ENCODE measurements around the gene DGUOK.

DGUOK gene

DNA sequence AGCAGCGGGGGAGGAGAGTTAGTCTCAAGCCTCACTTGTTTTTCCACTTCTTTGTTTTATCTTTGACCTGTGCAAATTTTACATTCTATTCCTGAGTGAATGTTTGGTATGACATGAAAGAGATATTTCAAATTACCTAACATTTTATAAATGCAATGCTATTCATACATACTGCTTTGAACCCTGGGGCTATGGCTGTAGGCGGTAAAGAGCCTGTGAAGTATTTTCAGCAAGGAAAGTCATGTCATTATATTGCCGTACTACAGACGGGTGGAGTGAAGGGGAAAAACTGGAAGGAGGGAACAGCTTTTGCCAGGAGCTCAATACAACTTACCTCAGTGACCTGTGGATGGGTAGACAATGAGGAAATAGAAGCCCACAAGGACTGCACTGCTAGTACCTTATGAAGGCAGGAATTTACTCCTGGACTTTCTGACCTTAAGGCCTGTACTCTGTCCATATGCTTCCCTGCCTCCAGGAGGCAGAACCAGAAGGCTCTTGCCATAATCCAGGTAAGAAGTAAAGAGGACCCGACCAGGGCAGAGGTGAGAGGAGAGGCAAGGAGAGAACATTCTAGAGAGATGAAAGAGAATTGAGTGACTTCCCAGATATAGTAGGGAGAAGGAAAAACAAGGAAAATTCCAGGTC, 29.7 kb downstream of the DGUOK start:
- no peak for ATAC-seq (replicated peaks)
- H3K4me1 Mint-ChIP-seq (ENCODE audit: low read depth in 2 of 2): peaks cover 3 to 12% of the 10 kb centered on the region in 2 donors
- no peak overlapping the region for H3K4me3 Mint-ChIP-seq
- no peak overlapping the region for H3K27ac Mint-ChIP-seq
- H3K9me3 Mint-ChIP-seq: no peaks in the 10 kb centered on the region
- DNase-seq: no peak
- H3K36me3 Mint-ChIP-seq (ENCODE audit: insufficient read depth): peaks cover 63% of the 10 kb centered on the region
- no peaks in the 10 kb centered on the region for H3K27me3 Mint-ChIP-seq

DNA sequence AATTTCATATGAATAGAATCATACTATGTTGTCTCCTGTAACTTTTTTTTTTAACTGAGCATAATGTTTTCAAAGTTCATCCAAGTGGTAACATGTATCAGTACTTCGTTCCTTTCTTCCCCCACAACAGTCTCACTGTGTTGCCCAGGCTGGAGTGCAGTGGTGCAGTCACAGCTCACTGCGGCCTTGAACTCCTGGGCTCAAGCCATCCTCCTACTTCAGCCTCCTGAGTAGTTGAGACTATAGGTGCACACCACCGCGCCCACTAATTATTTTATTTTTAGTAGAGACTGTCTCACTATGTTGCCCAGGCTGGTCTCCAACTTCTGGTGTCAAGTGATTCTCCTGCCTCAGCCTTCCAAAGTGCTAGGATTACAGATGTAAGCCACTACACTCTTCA, 34.6 kb downstream of the DGUOK start:
- H3K27me3 Mint-ChIP-seq: no peaks in the 10 kb centered on the region
- DNase-seq (no peak), ATAC-seq (replicated peaks) (no peak)
- no peak overlapping the region for H3K4me3 Mint-ChIP-seq
- peaks cover 0 to 5% of the 10 kb centered on the region in 2 donors for H3K9me3 Mint-ChIP-seq
- peaks cover 6 to 14% of the 10 kb centered on the region in 2 donors for H3K4me1 Mint-ChIP-seq (ENCODE audit: low read depth in 2 of 2)
- H3K36me3 Mint-ChIP-seq (ENCODE audit: insufficient read depth): peaks cover 27% of the 10 kb centered on the region
- H3K27ac Mint-ChIP-seq: no peak overlapping the region

DNA sequence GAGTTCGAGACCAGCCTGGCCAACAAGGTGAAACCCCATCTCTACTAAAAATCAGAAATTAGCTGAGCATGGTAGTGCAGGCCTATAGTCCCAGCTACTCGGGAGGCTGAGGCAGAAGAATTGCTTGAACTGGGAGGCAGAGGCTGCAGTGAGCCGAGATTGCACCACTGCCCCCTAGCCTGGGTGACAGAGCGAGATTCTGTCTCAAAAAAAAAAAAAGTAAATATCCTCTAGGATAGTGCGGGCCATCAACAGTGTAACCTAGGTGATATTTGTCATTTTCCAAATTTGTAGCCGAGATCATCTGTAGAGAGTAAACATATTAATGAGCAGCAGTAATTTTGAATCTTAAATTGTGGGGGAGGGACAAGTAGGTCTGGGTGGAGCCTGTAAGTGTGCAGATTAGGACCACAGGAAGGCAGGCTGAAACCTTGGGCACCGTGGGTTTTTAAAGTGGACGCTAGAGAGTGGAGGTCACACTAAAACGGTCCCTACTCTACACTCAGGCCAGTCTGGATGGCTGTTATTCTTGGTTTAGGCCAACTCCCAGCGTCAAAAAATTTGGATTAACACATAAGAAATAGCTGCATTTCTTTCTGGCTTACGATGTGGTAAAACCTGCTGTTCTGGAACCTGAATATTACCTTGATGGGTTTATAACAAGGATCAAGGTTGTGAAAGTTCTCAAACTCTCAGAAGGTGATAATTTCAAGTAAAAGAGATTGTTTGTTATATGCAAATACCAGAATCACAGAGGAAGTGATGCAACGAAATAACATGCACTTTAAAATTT, 35.3 kb downstream of the DGUOK start:
- DNase-seq: no peak
- H3K9me3 Mint-ChIP-seq: peaks cover 0 to 5% of the 10 kb centered on the region in 2 donors

DNA sequence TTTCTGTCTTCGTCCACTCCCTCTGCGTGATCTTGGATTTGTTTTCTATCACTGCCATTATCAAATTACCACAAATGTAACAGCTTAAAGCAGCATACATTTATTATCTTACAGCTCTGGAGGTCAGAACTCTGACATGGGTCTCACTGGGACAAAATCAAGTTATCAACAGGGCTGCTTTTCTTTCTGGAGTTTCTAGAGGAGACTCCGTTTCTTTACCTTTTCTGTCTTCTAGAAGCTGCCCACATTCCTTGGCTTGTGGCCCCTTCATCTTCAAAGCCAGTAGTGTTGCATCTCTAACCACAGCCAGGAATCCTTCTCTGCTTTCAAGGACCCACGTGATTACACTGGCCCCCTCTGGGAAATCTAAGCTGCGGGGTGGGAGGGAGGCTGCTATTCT, 36.1 kb downstream of the DGUOK start:
- DNase-seq: no peak
- H3K27ac Mint-ChIP-seq: no peak overlapping the region
- H3K36me3 Mint-ChIP-seq (ENCODE audit: insufficient read depth): peaks cover 18% of the 10 kb centered on the region
- no peak overlapping the region for H3K4me3 Mint-ChIP-seq
- H3K27me3 Mint-ChIP-seq: no peaks in the 10 kb centered on the region
- H3K4me1 Mint-ChIP-seq (ENCODE audit: low read depth in 2 of 2): peaks cover 6 to 13% of the 10 kb centered on the region in 2 donors
- peaks cover 0 to 5% of the 10 kb centered on the region in 2 donors for H3K9me3 Mint-ChIP-seq
- no peak for ATAC-seq (replicated peaks)

More for the DNA sequence above, 35.3 kb downstream of the DGUOK start:
- Mint-ChIP-seq H3K4me3 (no peak overlapping the region), H3K27ac (no peak overlapping the region), H3K27me3 (no peaks in the 10 kb centered on the region), H3K4me1 (ENCODE audit: low read depth in 2 of 2) (peaks cover 6 to 14% of the 10 kb centered on the region in 2 donors), H3K36me3 (ENCODE audit: insufficient read depth) (peaks cover 20% of the 10 kb centered on the region)
- no peak for ATAC-seq (replicated peaks)

DNA sequence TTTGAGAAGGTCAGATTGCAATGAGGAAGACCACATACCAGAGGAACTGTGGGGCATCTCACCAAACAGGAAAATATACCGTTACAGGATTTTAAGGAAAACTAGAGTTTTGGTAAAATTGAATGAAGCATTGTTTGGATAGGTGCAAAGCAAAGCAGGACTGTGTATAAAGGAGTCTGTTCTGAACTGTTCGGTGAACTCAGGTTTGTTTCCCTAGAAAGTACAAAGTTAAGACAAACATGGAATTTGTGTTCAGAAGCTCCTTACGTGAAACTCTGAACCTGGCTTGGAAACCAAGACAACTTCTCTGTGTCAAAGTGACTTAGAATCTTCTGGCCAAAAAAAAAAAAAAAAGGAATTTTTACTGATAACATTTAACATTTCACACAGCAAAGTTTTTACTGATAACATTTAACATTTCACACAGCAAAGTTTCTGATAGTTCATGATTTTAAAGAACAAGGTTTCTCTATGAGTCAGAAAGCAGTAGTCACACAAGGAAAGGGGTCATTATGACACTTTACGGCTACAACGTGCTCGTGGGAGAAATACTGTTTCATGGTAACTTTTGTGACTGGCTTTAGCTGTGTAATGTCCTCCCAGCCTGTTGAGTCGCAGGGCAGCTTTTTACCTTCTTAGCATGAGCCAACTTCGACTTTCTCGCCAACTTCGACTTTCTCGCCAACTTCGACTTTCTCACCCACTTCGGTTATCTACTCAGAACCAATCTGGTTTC, 36.9 kb downstream of the DGUOK start:
- H3K27me3 Mint-ChIP-seq: no peaks in the 10 kb centered on the region
- DNase-seq (no peak), ATAC-seq (replicated peaks) (peak; percentile 50)
- H3K27ac Mint-ChIP-seq: peak overlapping the region in 1 of 2 donors; percentile 45
- H3K36me3 Mint-ChIP-seq (ENCODE audit: insufficient read depth): peaks cover 11% of the 10 kb centered on the region
- H3K4me1 Mint-ChIP-seq (ENCODE audit: low read depth in 2 of 2): peaks cover 6 to 9% of the 10 kb centered on the region in 2 donors
- peak overlapping the region in 1 of 2 donors; percentile 0 for H3K4me3 Mint-ChIP-seq
- peaks cover 0 to 5% of the 10 kb centered on the region in 2 donors for H3K9me3 Mint-ChIP-seq

DNA sequence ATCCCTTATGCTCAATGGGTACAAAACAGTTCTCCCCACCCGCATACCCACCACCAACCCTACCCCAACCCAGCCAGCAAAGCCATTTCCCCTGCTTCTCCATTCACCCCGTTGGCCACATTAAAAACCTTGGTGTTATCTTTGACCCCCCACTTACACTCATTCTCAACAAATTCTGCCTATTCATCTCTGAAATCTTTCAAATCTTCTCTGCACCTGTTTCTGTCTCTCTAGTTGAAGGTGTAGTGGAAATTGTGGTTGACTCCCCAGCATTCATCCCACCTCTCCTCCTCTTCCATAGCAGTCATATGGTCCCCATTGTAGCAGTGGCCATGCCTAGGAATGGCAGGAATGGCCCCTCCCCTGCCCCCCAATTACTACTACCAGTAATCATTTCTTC, 37.5 kb downstream of the DGUOK start:
- H3K4me1 Mint-ChIP-seq (ENCODE audit: low read depth in 2 of 2): peaks cover 6 to 12% of the 10 kb centered on the region in 2 donors
- peaks cover 0 to 5% of the 10 kb centered on the region in 2 donors for H3K9me3 Mint-ChIP-seq
- H3K27me3 Mint-ChIP-seq: no peaks in the 10 kb centered on the region
- peak overlapping the region in 1 of 2 donors; percentile 45 for H3K27ac Mint-ChIP-seq
- ATAC-seq (replicated peaks) (no peak), DNase-seq (no peak)
- peaks cover 6% of the 10 kb centered on the region for H3K36me3 Mint-ChIP-seq (ENCODE audit: insufficient read depth)
- peak overlapping the region in 1 of 2 donors; percentile 0 for H3K4me3 Mint-ChIP-seq

DNA sequence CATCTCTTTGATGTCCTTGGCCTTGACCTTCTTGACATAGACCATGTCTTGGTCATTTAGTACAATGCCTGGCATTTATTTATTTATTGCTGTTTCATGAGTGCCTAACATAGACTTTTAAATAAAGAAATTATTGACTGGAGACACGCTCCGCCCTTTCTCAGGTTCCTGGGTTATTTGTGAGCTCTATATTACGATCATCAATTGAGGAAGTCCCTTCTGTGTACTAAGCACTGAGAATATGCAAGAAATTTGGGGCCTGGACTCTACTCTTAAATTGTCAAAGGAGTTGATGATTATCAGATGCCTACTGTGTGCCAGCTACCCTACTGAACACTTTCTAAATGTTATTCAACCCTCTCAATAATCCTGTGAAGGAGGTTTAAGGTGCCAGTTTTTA, 38.4 kb downstream of the DGUOK start:
- Mint-ChIP-seq H3K4me1 (ENCODE audit: low read depth in 2 of 2) (peaks cover 10 to 20% of the 10 kb centered on the region in 2 donors), H3K4me3 (no peak overlapping the region), H3K9me3 (peaks cover 0 to 5% of the 10 kb centered on the region in 2 donors), H3K27me3 (no peaks in the 10 kb centered on the region), H3K36me3 (ENCODE audit: insufficient read depth) (no peaks in the 10 kb centered on the region), H3K27ac (no peak overlapping the region)
- ATAC-seq (replicated peaks) (no peak), DNase-seq (no peak)

DNA sequence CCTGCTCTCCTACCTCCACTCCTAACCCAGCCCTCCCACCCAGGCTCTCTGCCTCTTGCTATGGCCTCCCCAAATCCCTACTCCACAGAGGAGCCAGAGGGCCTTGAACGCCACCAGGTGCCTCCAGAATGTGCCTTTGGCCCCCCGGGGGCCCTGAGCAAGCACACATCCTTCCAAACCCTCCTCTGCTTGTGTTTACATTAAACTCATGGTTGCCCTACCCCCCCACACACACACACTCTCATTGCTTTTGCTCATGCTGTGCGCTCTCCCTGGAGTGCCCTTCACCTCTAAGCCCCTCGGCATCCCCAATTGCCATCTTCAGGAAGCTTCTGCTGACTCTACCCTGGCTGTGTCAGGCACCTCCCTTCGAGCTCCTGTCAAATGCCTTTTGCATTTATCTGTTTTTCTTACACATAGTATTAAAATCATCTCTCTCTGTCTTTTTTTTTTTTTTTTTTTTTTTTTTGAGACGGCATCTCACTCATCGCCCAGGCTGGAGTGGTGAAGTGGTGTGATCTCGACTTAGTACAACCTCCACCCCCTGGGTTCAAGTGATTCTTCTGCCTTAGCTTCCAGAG, 41.8 kb downstream of the DGUOK start:
- Mint-ChIP-seq H3K27ac (no peak overlapping the region), H3K4me1 (ENCODE audit: low read depth in 2 of 2) (peaks cover 29 to 38% of the 10 kb centered on the region in 2 donors), H3K9me3 (no peaks in the 10 kb centered on the region), H3K4me3 (no peak overlapping the region), H3K36me3 (ENCODE audit: insufficient read depth) (peaks cover 9% of the 10 kb centered on the region), H3K27me3 (no peaks in the 10 kb centered on the region)
- no peak for DNase-seq
- no peak for ATAC-seq (replicated peaks)

DNA sequence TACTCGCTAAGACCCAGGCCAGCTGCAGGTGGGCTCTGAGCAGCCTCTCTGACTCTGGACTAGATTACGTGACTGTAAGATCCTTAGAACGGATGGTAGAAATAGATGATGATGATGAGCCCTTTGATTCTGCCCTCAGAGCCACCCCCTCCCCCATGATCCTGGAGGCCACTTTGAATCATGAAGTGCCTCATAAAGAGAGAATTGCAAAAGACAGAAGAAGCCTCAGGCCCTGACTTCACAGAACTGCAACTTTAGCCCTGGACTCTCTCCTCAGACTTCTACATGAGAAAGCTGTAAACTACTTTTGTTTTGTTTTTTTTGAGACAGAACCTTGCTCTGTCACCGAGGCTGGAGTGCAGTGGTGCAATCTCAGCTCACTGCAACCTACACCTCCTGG, 42.7 kb downstream of the DGUOK start:
- Mint-ChIP-seq H3K4me3 (peak overlapping the region in 1 of 2 donors; percentile 79), H3K4me1 (ENCODE audit: low read depth in 2 of 2) (peaks cover 25 to 32% of the 10 kb centered on the region in 2 donors), H3K27me3 (no peaks in the 10 kb centered on the region), H3K27ac (peak overlapping the region; percentile 89 to 96), H3K9me3 (no peaks in the 10 kb centered on the region), H3K36me3 (ENCODE audit: insufficient read depth) (peaks cover 9% of the 10 kb centered on the region)
- DNase-seq (no peak), ATAC-seq (replicated peaks) (no peak)

DNA sequence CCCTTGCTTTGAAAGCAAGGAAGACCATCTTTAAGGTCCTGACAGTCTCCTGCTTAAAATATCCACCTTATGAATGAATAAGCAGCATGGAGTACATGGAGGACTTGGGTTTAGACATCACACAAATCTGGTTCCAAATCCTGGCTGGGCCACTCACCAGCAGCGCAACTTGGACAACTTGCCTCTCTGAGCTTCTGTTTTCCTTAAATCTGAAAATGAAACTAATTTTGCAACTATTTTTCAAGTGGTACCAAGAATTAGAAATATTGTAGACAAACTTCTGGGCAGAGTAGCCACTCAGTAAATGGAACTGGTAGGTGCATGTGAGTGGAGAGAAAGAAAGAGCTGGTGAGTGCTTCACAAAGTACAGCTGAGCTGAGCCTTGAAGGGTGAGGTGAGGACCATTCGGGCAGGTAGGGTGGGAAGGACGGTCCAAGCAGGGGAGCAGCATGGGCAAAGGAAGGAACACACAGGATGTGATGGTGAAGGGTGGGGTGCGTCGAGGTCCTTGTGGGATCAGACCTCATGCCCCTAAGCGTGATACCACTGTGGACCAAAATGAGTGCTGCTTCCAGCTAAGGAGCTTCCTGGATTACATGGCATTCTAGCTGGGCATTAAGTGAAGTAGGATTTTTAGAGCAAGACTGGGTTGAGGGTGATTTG, 43.6 kb downstream of the DGUOK start:
- Mint-ChIP-seq H3K4me3 (peak overlapping the region; percentile 74 to 79), H3K4me1 (ENCODE audit: low read depth in 2 of 2) (peaks cover 23 to 29% of the 10 kb centered on the region in 2 donors), H3K9me3 (no peaks in the 10 kb centered on the region), H3K27me3 (no peaks in the 10 kb centered on the region), H3K36me3 (ENCODE audit: insufficient read depth) (peaks cover 9% of the 10 kb centered on the region), H3K27ac (peak overlapping the region; percentile 89 to 96)
- ATAC-seq (replicated peaks) (no peak), DNase-seq (no peak)

DNA sequence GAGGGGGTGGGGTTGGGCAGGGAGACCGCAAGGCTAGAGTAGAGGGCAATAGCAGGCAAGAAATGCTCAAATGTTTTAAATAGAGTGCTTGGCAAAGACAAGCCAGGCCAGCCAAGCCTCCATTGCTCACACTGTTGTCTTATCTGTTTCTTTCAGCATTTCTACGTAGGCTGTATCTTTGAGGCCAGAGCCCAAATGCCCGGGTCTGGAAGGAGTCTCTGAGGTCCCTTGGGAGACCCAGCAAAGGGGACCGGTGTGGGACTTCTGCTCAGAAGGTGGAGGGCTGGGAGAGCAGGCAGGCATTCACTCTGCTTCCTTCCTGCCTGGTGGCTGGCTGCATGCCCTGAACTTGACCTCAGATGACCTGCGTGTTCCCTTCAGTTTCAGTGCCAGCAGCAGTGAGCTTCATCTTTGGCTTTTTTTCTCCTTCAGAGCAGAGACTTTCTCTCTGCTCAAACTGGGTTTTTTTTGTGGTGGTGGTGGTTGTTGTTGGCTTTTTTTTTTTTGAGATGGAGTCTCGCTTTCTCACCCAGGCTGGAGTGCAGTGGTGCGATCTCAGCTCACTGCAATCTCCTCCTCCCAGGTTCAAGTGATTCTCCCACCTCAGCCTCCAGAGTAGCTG, 44.3 kb downstream of the DGUOK start:
- DNase-seq (peak; percentile 54 to 62 (median 55)), ATAC-seq (replicated peaks) (peak; percentile 93)
- H3K9me3 Mint-ChIP-seq: no peaks in the 10 kb centered on the region
- H3K36me3 Mint-ChIP-seq (ENCODE audit: insufficient read depth): peaks cover 9% of the 10 kb centered on the region
- H3K4me1 Mint-ChIP-seq (ENCODE audit: low read depth in 2 of 2): peaks cover 23 to 29% of the 10 kb centered on the region in 2 donors
- H3K4me3 Mint-ChIP-seq: peak overlapping the region; percentile 74 to 79
- no peaks in the 10 kb centered on the region for H3K27me3 Mint-ChIP-seq
- peak overlapping the region; percentile 89 to 96 for H3K27ac Mint-ChIP-seq

DNA sequence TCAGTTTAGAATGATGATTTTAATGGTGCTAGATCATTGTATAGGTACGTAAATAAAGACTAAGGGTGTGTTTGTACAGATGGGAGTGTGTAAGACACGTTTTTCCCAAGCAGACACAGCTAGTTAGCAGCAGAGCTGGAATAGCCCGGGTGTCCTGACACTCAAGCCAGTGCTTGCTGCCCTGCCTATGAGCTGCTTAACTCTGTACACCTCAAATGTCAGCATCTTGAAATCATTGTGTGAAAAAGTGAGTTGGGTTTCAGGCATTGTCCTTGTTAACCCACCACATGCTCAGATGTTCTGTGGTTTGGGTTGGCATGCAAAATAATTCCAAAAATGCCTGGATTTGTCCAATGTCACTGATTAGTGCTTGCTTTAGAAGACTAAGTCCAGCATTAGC, 45.0 kb downstream of the DGUOK start:
- H3K9me3 Mint-ChIP-seq: no peaks in the 10 kb centered on the region
- DNase-seq (no peak), ATAC-seq (replicated peaks) (no peak)
- H3K36me3 Mint-ChIP-seq (ENCODE audit: insufficient read depth): peaks cover 9% of the 10 kb centered on the region
- peak overlapping the region; percentile 89 to 96 for H3K27ac Mint-ChIP-seq
- no peaks in the 10 kb centered on the region for H3K27me3 Mint-ChIP-seq
- H3K4me3 Mint-ChIP-seq: peak overlapping the region; percentile 74 to 79
- H3K4me1 Mint-ChIP-seq (ENCODE audit: low read depth in 2 of 2): peaks cover 23 to 29% of the 10 kb centered on the region in 2 donors

Measured in effector memory CD8-positive, alpha-beta T cell (primary cell).